Naive B cell (primary cell): Measurements from ENCODE around the gene KDM4C. TPM values are rescaled to one million over a fixed set of nuclear protein-coding genes. Genes with fewer than 3 reads are reported as not detected.

Experiments used
- ATAC-seq, 2 donors: fragments of 150-1000 bp; cut with Tn5 transposase; 2 replicates each; pipeline ENCODE4 v1.10.0; 2021; ENCODE audit warnings: low read depth in 2 of 2, mild to moderate bottlenecking in 2 of 2, moderate library complexity in 2 of 2
- DNase-seq: peaks from one replicate; pipeline ENCODE4 v3.0.0; 2022
- H3K27ac Mint-ChIP-seq, 6 donors: one replicate each; pipeline ENCODE4 v1.8.0; 2020 to 2022; ENCODE audit warnings: mild to moderate bottlenecking in 6 of 6, mixed read lengths in 6 of 6, moderate library complexity in 5 of 6, inconsistent platforms in 2 of 6
- H3K27me3 Mint-ChIP-seq, 3 donors: one replicate each; pipeline ENCODE4 v1.8.0; 2021 to 2022; ENCODE audit warnings: mixed read lengths in 3 of 3, mild to moderate bottlenecking in 1 of 3
- H3K36me3 Mint-ChIP-seq, 2 donors: one replicate each; pipeline ENCODE4 v1.8.0; 2020 to 2022; ENCODE audit warnings: mixed read lengths in 2 of 2, inconsistent platforms in 1 of 2, mild to moderate bottlenecking in 1 of 2
- H3K4me1 Mint-ChIP-seq, 3 donors: one replicate each; pipeline ENCODE4 v1.8.0; 2020 to 2022; ENCODE audit warnings: mixed read lengths in 3 of 3, inconsistent platforms in 1 of 3, mild to moderate bottlenecking in 1 of 3, moderate library complexity in 1 of 3
- H3K4me3 Mint-ChIP-seq, 8 donors: one replicate each; pipeline ENCODE4 v1.8.0; 2020 to 2022; ENCODE audit warnings: mild to moderate bottlenecking in 8 of 8, mixed read lengths in 8 of 8, moderate library complexity in 8 of 8, inconsistent platforms in 2 of 8
- H3K9me3 Mint-ChIP-seq, 7 donors: one replicate each; pipeline ENCODE4 v1.8.0; 2020 to 2022; ENCODE audit warnings: mixed read lengths in 7 of 7, mild to moderate bottlenecking in 5 of 7, inconsistent platforms in 2 of 7, moderate library complexity in 1 of 7
- polyA plus RNA-seq, 6 donors: library from polyadenylated mRNA; unstranded; fragments of 300-500 nt; fragmentation: Illumina TruSeq; gene quantifications; one replicate each; pipeline ENCODE4 v1.2.3, GENCODE V29; 2021; ENCODE audit warnings: low read depth in 6 of 6

The KDM4C gene
- polyA plus RNA-seq, 6 donors from 2014 or later, result 54.5 to 83.5 (median 68.2) TPM

GRCh38 chr9:7148243-7148765, 390.5 kb downstream of the KDM4C start:
- Mint-ChIP-seq H3K36me3 (peaks cover 42 to 43% of the 10 kb centered on the region in 2 donors), H3K4me1 (peaks cover 26 to 35% (median 30%) of the 10 kb centered on the region in 3 donors), H3K9me3 (peaks cover 0 to 2% (median 0%) of the 10 kb centered on the region in 7 donors), H3K4me3 (peak overlapping the region in 3 of 8 donors; percentile 9 to 65 (median 12)), H3K27me3 (no peaks in the 10 kb centered on the region), H3K27ac (peak overlapping the region in 1 of 6 donors; percentile 16)
- DNase-seq, result no peak
- ATAC-seq, result no peak

- Mint-ChIP-seq H3K36me3 (peaks cover 51 to 52% of the 10 kb centered on the region in 2 donors), H3K4me3 (peak overlapping the region in 5 of 8 donors; percentile 44 to 73 (median 56)), H3K27ac (peak overlapping the region in 2 of 6 donors; percentile 79 to 93), H3K9me3 (peaks cover 0 to 2% (median 0%) of the 10 kb centered on the region in 7 donors), H3K4me1 (peaks cover 30 to 41% (median 37%) of the 10 kb centered on the region in 3 donors), H3K27me3 (no peaks in the 10 kb centered on the region)
- DNase-seq, result no peak
- ATAC-seq, result no peak
These were observed 391.5 kb downstream of the KDM4C start for GRCh38 chr9:7149258-7149657.

- peaks cover 42 to 45% of the 10 kb centered on the region in 2 donors for H3K36me3 Mint-ChIP-seq
- H3K4me3 Mint-ChIP-seq, result peak overlapping the region in 6 of 8 donors; percentile 44 to 73 (median 56)
- no peaks in the 10 kb centered on the region for H3K27me3 Mint-ChIP-seq
- ATAC-seq (peak in 1 of 2 donors; percentile 44), DNase-seq (no peak)
- H3K27ac Mint-ChIP-seq, result peak overlapping the region; percentile 56 to 92 (median 76)
- H3K4me1 Mint-ChIP-seq, result peaks cover 26 to 44% (median 37%) of the 10 kb centered on the region in 3 donors
- peaks cover 0 to 2% (median 0%) of the 10 kb centered on the region in 7 donors for H3K9me3 Mint-ChIP-seq
These were observed 392.5 kb downstream of the KDM4C start for GRCh38 chr9:7150153-7150890.

GRCh38 chr9:7153134-7153533, 395.4 kb downstream of the KDM4C start:
- ATAC-seq (no peak), DNase-seq (no peak)
- Mint-ChIP-seq H3K4me1 (peaks cover 26 to 49% (median 48%) of the 10 kb centered on the region in 3 donors), H3K36me3 (peaks cover 17 to 23% of the 10 kb centered on the region in 2 donors), H3K27ac (peak overlapping the region in 1 of 6 donors; percentile 20), H3K4me3 (no peak overlapping the region), H3K27me3 (no peaks in the 10 kb centered on the region), H3K9me3 (peaks cover 0 to 3% (median 2%) of the 10 kb centered on the region in 7 donors)

- no peak overlapping the region for H3K4me3 Mint-ChIP-seq
- peaks cover 0 to 3% (median 2%) of the 10 kb centered on the region in 7 donors for H3K9me3 Mint-ChIP-seq
- peaks cover 26 to 49% (median 48%) of the 10 kb centered on the region in 3 donors for H3K4me1 Mint-ChIP-seq
- H3K27me3 Mint-ChIP-seq, result no peaks in the 10 kb centered on the region
- no peak for ATAC-seq
- H3K27ac Mint-ChIP-seq, result peak overlapping the region in 4 of 6 donors; percentile 28 to 74 (median 41)
- DNase-seq, result no peak
- peaks cover 13 to 27% of the 10 kb centered on the region in 2 donors for H3K36me3 Mint-ChIP-seq
These were observed 395.8 kb downstream of the KDM4C start for GRCh38 chr9:7153566-7153965.

- H3K36me3 Mint-ChIP-seq, result peaks cover 12 to 28% of the 10 kb centered on the region in 2 donors
- H3K27me3 Mint-ChIP-seq, result no peaks in the 10 kb centered on the region
- H3K4me3 Mint-ChIP-seq, result no peak overlapping the region
- peaks cover 28 to 54% (median 47%) of the 10 kb centered on the region in 3 donors for H3K4me1 Mint-ChIP-seq
- H3K9me3 Mint-ChIP-seq, result peaks cover 0 to 3% (median 2%) of the 10 kb centered on the region in 7 donors
- DNase-seq (no peak), ATAC-seq (no peak)
- peak overlapping the region in 4 of 6 donors; percentile 28 to 43 (median 39) for H3K27ac Mint-ChIP-seq
These were observed 396.3 kb downstream of the KDM4C start for GRCh38 chr9:7154003-7154619.

- Mint-ChIP-seq H3K4me3 (no peak overlapping the region), H3K27me3 (no peaks in the 10 kb centered on the region), H3K27ac (no peak overlapping the region), H3K4me1 (peaks cover 26 to 51% (median 44%) of the 10 kb centered on the region in 3 donors), H3K36me3 (peaks cover 12 to 26% of the 10 kb centered on the region in 2 donors), H3K9me3 (peaks cover 0 to 3% (median 2%) of the 10 kb centered on the region in 7 donors)
- no peak for ATAC-seq
- no peak for DNase-seq
These were observed 396.9 kb downstream of the KDM4C start for GRCh38 chr9:7154650-7155049.

- DNase-seq (no peak), ATAC-seq (no peak)
- Mint-ChIP-seq H3K9me3 (peaks cover 0 to 2% (median 0%) of the 10 kb centered on the region in 7 donors), H3K4me3 (no peak overlapping the region), H3K27ac (peak overlapping the region in 1 of 6 donors; percentile 78), H3K36me3 (peaks cover 22 to 35% of the 10 kb centered on the region in 2 donors), H3K4me1 (peaks cover 22 to 55% (median 29%) of the 10 kb centered on the region in 3 donors), H3K27me3 (no peaks in the 10 kb centered on the region)
These were observed 403.7 kb downstream of the KDM4C start for GRCh38 chr9:7161469-7161868.

GRCh38 chr9:7163932-7164331, 406.2 kb downstream of the KDM4C start:
- Mint-ChIP-seq H3K27ac (peak overlapping the region in 1 of 6 donors; percentile 12), H3K4me3 (no peak overlapping the region), H3K27me3 (no peaks in the 10 kb centered on the region), H3K36me3 (peaks cover 23 to 30% of the 10 kb centered on the region in 2 donors), H3K4me1 (peaks cover 13 to 35% (median 17%) of the 10 kb centered on the region in 3 donors), H3K9me3 (no peaks in the 10 kb centered on the region)
- ATAC-seq (no peak), DNase-seq (no peak)

- Mint-ChIP-seq H3K36me3 (peaks cover 28 to 34% of the 10 kb centered on the region in 2 donors), H3K4me1 (peaks cover 10 to 31% (median 15%) of the 10 kb centered on the region in 3 donors), H3K27ac (peak overlapping the region in 3 of 6 donors; percentile 8 to 60 (median 24)), H3K9me3 (no peaks in the 10 kb centered on the region), H3K27me3 (no peaks in the 10 kb centered on the region), H3K4me3 (no peak overlapping the region)
- DNase-seq (no peak), ATAC-seq (no peak)
These were observed 406.9 kb downstream of the KDM4C start for GRCh38 chr9:7164440-7165330.

- DNase-seq (no peak), ATAC-seq (no peak)
- Mint-ChIP-seq H3K27ac (peak overlapping the region in 3 of 6 donors; percentile 6 to 57 (median 24)), H3K36me3 (peaks cover 32 to 34% of the 10 kb centered on the region in 2 donors), H3K4me1 (peaks cover 10 to 31% (median 15%) of the 10 kb centered on the region in 3 donors), H3K9me3 (no peaks in the 10 kb centered on the region), H3K4me3 (no peak overlapping the region), H3K27me3 (no peaks in the 10 kb centered on the region)
These were observed 407.7 kb downstream of the KDM4C start for GRCh38 chr9:7165331-7165975.

GRCh38 chr9:7166074-7166473, 408.3 kb downstream of the KDM4C start:
- ATAC-seq (no peak), DNase-seq (no peak)
- Mint-ChIP-seq H3K27me3 (no peaks in the 10 kb centered on the region), H3K4me3 (no peak overlapping the region), H3K36me3 (peaks cover 32 to 36% of the 10 kb centered on the region in 2 donors), H3K9me3 (no peaks in the 10 kb centered on the region), H3K27ac (peak overlapping the region in 1 of 6 donors; percentile 55), H3K4me1 (peaks cover 10 to 31% (median 15%) of the 10 kb centered on the region in 3 donors)
